ENCODE measurements around the gene GTF3C4.

DNA sequence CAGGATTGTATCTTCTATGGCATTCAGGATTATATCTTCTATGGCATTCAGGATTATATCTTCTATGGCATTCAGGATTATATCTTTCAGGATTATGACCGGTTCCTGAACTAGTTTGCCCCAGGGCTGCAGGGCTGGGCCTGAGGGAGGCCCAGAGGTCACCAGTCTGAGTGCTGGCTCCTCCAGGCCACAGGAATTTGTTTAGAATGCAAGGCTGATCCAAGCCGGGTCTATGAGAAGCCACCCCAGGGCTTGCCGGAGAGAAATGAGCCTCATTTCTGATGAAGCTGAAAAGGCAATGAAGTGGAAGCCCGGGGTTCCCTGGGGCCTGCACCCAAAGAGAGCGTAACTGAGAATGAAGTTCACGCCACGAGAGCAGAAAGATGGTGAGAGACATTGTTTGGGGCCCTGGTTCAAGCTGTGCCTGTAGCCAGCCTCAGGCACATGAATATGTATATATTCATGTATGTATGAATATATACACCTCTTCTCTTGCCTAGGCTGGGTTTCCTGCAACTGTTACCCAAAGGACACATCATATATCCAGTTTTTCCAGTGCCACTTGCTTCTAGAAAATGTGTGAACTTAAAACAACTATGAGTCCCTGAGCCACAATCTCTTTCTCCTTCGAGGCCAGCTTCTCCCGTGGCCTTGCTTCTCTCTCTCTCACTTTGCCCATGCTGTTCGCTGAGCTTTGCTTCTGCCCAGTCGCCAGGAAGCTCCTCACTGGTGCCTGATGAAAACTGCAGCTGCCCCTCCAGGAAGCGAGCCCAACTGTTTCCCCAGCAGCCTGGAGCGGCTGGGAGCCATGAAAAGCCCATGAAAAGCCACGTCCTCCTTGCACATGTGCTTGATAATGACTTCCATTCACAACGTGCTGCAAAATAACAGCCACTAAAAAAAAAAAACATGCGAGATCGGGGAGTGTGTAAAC is 62.3 kb downstream of the GTF3C4 start:
- no peak for TF ChIP-seq EP300 (conservative IDR thresholded peaks at IDR 0.05; ENCODE audit: poor library complexity, severe bottlenecking)
- TF ChIP-seq, protein P1, sequence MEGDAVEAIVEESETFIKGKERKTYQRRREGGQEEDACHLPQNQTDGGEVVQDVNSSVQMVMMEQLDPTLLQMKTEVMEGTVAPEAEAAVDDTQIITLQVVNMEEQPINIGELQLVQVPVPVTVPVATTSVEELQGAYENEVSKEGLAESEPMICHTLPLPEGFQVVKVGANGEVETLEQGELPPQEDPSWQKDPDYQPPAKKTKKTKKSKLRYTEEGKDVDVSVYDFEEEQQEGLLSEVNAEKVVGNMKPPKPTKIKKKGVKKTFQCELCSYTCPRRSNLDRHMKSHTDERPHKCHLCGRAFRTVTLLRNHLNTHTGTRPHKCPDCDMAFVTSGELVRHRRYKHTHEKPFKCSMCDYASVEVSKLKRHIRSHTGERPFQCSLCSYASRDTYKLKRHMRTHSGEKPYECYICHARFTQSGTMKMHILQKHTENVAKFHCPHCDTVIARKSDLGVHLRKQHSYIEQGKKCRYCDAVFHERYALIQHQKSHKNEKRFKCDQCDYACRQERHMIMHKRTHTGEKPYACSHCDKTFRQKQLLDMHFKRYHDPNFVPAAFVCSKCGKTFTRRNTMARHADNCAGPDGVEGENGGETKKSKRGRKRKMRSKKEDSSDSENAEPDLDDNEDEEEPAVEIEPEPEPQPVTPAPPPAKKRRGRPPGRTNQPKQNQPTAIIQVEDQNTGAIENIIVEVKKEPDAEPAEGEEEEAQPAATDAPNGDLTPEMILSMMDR (IDR thresholded peaks at IDR 0.05; ENCODE audit: poor library complexity, severe bottlenecking): no peak
- no peak for TF ChIP-seq TAF1 (IDR thresholded peaks at IDR 0.05; ENCODE audit: low read depth)
